HG03460 (cell line): Measurements from ENCODE around the gene SPACA9.

Source experiments
- ATAC-seq: cut with Tn5 transposase; IDR thresholded peaks from one replicate; pipeline ENCODE4 v1.9.1; 2021; ENCODE audit not compliant: unreplicated experiment

The SPACA9 gene

GRCh38 chr9:132935026-132935425, 56.3 kb downstream of the SPACA9 start:
- no peak for ATAC-seq

- ATAC-seq = no peak
These were observed 58.8 kb downstream of the SPACA9 start for GRCh38 chr9:132937463-132937901.

GRCh38 chr9:132939169-132939568, 60.5 kb downstream of the SPACA9 start:
- no peak for ATAC-seq
